GM12801 (cell line): ENCODE measurements around the gene EVX2.

Experiments
- CTCF ChIP-seq: IDR thresholded peaks from one replicate; pipeline ENCODE4 v1.5.1; 2011; ENCODE audit warnings: control low read depth; ENCODE audit not compliant: insufficient read length; ENCODE audit errors: extremely low read depth

The EVX2 gene

GRCh38 chr2:176071330-176072291, 12.2 kb downstream of the EVX2 start:
- no peak for TF ChIP-seq CTCF

GRCh38 chr2:176068419-176068832, 15.3 kb downstream of the EVX2 start:
- TF ChIP-seq CTCF = no peak

GRCh38 chr2:176067589-176068418, 16.0 kb downstream of the EVX2 start:
- TF ChIP-seq CTCF = no peak

GRCh38 chr2:176066645-176067588, 16.8 kb downstream of the EVX2 start:
- no peak for TF ChIP-seq CTCF

- no peak for TF ChIP-seq CTCF
These were observed 19.8 kb downstream of the EVX2 start for GRCh38 chr2:176063958-176064357.

GRCh38 chr2:176056406-176056805, 27.4 kb downstream of the EVX2 start:
- TF ChIP-seq CTCF = no peak
